ENCODE data around the gene CMIP. TPM values are rescaled to one million over a fixed set of nuclear protein-coding genes. Genes with fewer than 3 reads are reported as not detected.

CMIP gene
- total and polyA plus RNA-seq, 10 of the 15 experiments (the other 5 are each of a cell fraction or from before 2014, with no cell fraction given) = 1.2 to 43.2 (median 4.4) TPM

GRCh38 chr16:81614171-81614570, 169.6 kb downstream of the CMIP start (continued):
- TF ChIP-seq SKIL (IDR thresholded peaks at IDR 0.05; ENCODE audit: low read depth, poor library complexity, severe bottlenecking) = no peak
- TF ChIP-seq HDGF (IDR thresholded peaks at IDR 0.05) = no peak
- TF ChIP-seq ELK1 (IDR thresholded peaks at IDR 0.05; ENCODE audit: low read depth, low read length) = no peak
- no peak for TF ChIP-seq BCL11A (IDR thresholded peaks at IDR 0.05; ENCODE audit: low read depth, low read length)
- TF ChIP-seq IRF5 (IDR thresholded peaks at IDR 0.05; ENCODE audit: borderline replicate concordance) = no peak
- no peak for TF ChIP-seq RAD51 (IDR thresholded peaks at IDR 0.05)
- TF ChIP-seq RAD21 (IDR thresholded peaks at IDR 0.05; ENCODE audit: insufficient read depth, low read depth, low read length) = no peak

GRCh38 chr16:81614654-81615359, 170.2 kb downstream of the CMIP start:
- Histone ChIP-seq H3K79me2 (ENCODE audit: control insufficient read depth, insufficient read depth, low read length) (no peaks in the 10 kb centered on the region), H3K27ac (ENCODE audit: control insufficient read depth, insufficient read depth) (no peak overlapping the region), H3K4me1 (ENCODE audit: control insufficient read depth, insufficient read depth, low read length) (peaks cover 20% of the 10 kb centered on the region), H4K20me1 (ENCODE audit: control insufficient read depth, insufficient read depth) (no peaks in the 10 kb centered on the region), H3K4me3 (no peak overlapping the region), H3K4me2 (ENCODE audit: control insufficient read depth, insufficient read depth) (no peak overlapping the region), H3K9ac (ENCODE audit: control insufficient read depth, insufficient read depth, low read length) (no peak overlapping the region), H2AFZ (ENCODE audit: control insufficient read depth, low read depth, low read length) (no peak overlapping the region), H3K9me3 (replicated peaks; ENCODE audit: control insufficient read depth, insufficient read depth, low read length) (no peaks in the 10 kb centered on the region), H3K27me3 (replicated peaks in 1 of 2; ENCODE audit: control insufficient read depth in 2 of 2, insufficient read depth in 2 of 2, low read length in 1 of 2) (no peaks in the 10 kb centered on the region), H3K36me3 (ENCODE audit: control insufficient read depth in 2 of 2, insufficient read depth in 2 of 2, low read length in 1 of 2) (peaks cover 4 to 38% of the 10 kb centered on the region in 2 experiments; a peak in 3 of 4 replicates)
- 0 out of 2 replicates have a peak, but pooled peaks have one; percentile 11 for TF ChIP-seq HDGF (IDR thresholded peaks at IDR 0.05)
- TF ChIP-seq BCL3 (IDR thresholded peaks at IDR 0.05; ENCODE audit: borderline replicate concordance, insufficient read depth, low read depth, low read length, poor library complexity, severe bottlenecking) = peak; percentile 10
- no peak for TF ChIP-seq SPI1 (IDR thresholded peaks at IDR 0.05; ENCODE audit: borderline replicate concordance, insufficient read depth, low read depth, low read length)
- CTCF ChIA-PET = no interaction called here
- WGBS (ENCODE audit: insufficient coverage, insufficient replicate concordance, low lambda C conversion rate, missing lambda C conversion rate) = 91% methylated on average over 6 of the region's 6 CpGs
- ATAC-seq (no peak), FAIRE-seq (peak; percentile 93), DNase-seq (ENCODE audit: low read depth, low spot score) (no peak)
- intact Hi-C loops (cut with micrococcal nuclease; ENCODE audit: unreplicated experiment) (no loop called here), in situ Hi-C loops (cut with MboI) (no loop called here)
- POLR2A ChIA-PET = no interaction called here
- RAD21 ChIA-PET (ENCODE audit: unreplicated experiment) = no interaction called here
- no TSS peak for BruUV-seq (replicated peaks)
- SMC1A ChIA-PET (ENCODE audit: uncharacterized antibody, unreplicated experiment) = interaction anchor here (0.9 kb wide), 1 partner anchor 151 kb away, joined by 3 read pairs; no protein-coding TSS in a partner anchor

Data from GM12878 (cell line).